GM21423 (cell line): ENCODE data around the gene C1orf159.
"Not testable (repeated sequence)": the region's sequence is repeated elsewhere in the genome, so short reads cannot be mapped to it uniquely, and the experiment has no call there.

Experiments used
- ATAC-seq: cut with Tn5 transposase; IDR thresholded peaks from one replicate; pipeline ENCODE4 v1.9.1; 2021; ENCODE audit warnings: mild to moderate bottlenecking, moderate library complexity; ENCODE audit not compliant: unreplicated experiment

Gene C1orf159

GRCh38 chr1:1083416-1084371, 32.2 kb downstream of the C1orf159 start:
- ATAC-seq: no peak

- no peak for ATAC-seq
Observed at GRCh38 chr1:1082776-1083415, 33.0 kb downstream of the C1orf159 start.

GRCh38 chr1:1082239-1082775, 33.6 kb downstream of the C1orf159 start:
- ATAC-seq: no peak

DNA sequence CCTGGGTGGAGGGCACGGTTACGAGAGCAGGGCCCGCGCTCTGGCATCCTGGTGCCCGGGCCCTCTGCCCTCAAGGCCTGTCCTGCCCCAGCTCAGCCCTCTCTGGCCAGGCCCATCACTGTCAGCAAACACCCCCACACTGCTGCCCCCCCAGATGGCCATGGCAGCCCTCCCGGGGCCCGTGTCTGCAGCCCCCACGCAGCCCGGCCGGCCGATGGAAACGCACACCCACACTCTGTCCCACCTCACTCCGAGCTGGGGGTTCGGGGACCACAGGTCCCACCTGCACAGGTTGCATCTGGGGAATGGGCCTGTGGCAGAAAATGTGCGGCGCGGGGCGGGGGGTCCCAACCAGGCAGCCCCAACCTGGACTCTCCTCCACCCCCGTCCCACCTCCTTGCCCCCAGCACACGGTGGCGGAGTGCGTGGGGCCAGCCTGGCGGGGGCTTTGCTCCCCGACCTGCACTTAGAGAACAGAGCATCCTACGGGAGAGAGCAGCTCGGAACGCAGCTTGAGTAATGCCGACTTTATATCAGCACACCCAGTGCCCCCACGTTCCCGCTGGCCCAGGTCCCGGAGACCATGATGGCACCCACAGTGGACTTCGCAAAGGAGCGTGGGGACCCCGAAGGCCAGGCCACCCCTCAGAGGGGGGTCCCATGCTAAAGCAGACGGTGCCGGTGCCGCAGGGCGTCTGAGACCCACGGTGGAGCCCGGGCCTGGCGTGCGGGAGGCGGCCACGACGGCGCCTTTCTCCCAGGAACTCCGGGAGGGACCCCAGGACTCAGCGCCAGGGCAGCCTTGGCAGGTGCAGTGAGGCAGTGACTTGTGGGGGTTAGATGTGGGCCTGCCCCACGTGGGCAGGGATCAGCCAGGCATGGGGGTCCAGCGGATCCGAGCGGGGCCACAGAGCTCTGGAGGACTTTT, 34.3 kb downstream of the C1orf159 start:
- no peak for ATAC-seq

- ATAC-seq: no peak
Observed at GRCh38 chr1:1080951-1081310, 35.0 kb downstream of the C1orf159 start.

DNA sequence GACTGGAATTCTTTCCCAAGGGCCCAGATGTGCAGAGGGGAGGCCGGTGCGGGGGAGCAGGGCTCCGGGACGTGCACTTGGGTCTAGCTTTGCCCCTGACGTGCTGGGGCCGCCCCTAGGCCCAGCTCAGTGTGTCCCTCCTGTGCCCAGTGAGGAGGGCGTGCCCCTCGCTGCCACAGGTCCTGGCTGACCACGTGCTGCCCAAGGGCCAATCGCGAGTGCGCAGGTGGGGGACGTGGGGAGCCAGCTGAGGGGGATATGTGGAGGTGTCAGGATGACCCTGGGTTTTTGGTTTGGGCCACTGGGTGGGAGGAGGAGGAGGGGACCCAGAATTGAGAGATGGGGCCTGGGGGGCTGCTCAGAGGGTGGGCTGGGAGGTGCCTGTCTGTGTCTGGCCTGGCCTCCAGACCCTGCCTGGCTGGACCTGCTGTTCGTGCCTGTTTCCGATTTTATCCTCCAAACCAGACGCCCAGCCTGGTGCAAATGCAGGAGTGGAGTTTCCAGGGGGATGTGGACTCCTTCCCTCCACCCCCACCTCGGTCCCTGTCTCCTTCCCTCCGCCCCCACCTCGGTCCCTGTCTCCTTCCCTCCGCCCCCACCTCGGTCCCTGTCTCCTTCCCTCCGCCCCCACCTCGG, 35.6 kb downstream of the C1orf159 start:
- ATAC-seq: no peak

- no peak for ATAC-seq
Observed at GRCh38 chr1:1079408-1080121, 36.3 kb downstream of the C1orf159 start.

DNA sequence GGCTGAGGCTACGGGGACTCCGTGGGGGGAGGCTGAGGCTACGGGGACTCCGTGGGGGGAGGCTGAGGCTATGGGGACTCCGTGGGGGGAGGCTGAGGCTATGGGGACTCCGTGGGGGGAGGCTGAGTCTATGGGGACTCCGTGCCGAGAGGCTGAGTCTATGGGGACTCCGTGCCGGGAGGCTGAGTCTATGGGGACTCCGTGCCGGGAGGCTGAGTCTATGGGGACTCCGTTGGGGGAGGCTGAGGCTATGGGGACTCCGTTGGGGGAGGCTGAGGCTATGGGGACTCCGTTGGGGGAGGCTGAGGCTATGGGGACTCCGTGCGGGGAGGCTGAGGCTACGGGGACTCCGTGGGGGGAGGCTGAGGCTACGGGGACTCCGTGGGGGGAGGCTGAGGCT, 38.5 kb downstream of the C1orf159 start:
- ATAC-seq: not testable (repeated sequence)

GRCh38 chr1:1075148-1075935, 40.5 kb downstream of the C1orf159 start:
- ATAC-seq: no peak

GRCh38 chr1:1074631-1075147, 41.2 kb downstream of the C1orf159 start:
- ATAC-seq: no peak

- ATAC-seq: no peak
Observed at GRCh38 chr1:1073743-1074587, 41.9 kb downstream of the C1orf159 start, which contains the start of gene RNF223. Gene RNF223, minus strand, starts transcription at chr1:1074306. Its CDS starts 1,740 bp downstream, at chr1:1072566.

DNA sequence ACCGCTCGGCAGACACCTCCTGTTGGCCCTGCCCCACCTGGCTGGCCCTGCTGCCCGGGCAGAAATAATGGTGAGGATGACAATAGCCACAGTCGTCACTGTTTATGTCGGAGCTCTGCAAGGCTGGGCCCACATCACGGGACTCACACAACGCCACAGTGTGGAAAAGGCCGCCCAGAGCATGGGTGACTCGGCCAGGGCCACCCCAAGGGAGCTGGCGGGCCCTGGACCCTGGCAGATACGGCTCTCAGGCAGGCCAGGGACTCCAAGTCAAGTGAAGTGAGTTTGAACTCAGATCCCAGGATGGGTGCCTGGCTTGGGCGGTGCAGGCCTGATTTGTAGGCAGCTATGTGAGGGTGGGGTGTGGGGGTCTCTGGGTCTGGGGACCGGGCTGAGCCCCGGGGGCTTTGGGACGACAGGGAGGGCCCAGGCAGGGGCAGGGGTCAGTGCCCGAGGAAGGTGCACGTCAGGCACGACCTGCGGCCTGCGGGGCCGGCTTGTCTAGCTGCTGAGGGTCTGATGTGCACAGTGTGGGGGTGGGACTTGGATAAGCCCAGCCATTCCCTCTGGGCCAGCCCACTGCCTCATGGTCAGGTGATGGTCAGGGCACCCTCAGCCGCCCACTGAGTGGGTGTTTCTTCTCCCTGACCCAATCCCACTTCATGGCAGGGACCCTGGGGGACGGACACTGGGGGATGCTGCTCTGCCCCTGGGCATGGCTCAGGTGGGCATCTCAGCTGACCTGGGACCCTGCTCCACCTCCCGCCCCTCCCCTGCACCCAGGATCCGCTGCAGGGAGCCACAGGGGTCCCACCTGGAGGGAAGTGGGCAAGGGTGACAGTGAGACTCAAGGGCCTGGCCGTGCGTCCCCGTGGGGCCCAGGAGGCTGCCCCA, 42.8 kb downstream of the C1orf159 start:
- ATAC-seq: no peak

- no peak for ATAC-seq
Observed at GRCh38 chr1:1072299-1072848, 43.5 kb downstream of the C1orf159 start.

- ATAC-seq: no peak
Observed at GRCh38 chr1:1071486-1072298, 44.2 kb downstream of the C1orf159 start.
